ENCODE results near the gene SLC17A9.

Gene SLC17A9

DNA sequence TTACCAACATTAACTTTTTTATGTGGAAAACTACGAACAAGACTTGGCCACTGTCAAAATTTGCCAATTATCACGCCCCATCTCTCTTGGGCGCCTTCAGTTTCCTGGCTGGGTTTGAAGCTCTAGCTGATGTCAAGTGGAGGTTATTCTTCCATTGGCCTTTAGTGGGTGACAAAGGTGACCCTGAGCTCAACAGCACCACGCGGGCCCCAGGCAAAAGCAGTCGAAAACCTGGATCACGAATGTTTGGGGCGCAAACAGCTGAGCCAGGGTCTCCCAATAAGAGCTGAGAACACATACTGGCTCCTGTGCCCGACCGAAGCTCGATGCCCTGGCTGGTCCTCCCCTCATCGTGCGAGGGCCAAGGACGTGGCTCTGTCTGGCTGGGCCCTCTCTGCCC, 26.8 kb downstream of the SLC17A9 start:
- no peak overlapping the region for H3K4me3 ChIP-seq (ENCODE audit: low read depth, low read length)
- peaks cover 55% of the 10 kb centered on the region for H3K27me3 ChIP-seq (replicated peaks)
- no peaks in the 10 kb centered on the region for H3K36me3 ChIP-seq (replicated peaks)
- no peak overlapping the region for H3K27ac ChIP-seq
- in situ Hi-C loops (cut with HindIII; ENCODE audit: low pct_ligation_motif_present, low sequenced_read_pairs): no loop called here
- TF ChIP-seq, protein P1, sequence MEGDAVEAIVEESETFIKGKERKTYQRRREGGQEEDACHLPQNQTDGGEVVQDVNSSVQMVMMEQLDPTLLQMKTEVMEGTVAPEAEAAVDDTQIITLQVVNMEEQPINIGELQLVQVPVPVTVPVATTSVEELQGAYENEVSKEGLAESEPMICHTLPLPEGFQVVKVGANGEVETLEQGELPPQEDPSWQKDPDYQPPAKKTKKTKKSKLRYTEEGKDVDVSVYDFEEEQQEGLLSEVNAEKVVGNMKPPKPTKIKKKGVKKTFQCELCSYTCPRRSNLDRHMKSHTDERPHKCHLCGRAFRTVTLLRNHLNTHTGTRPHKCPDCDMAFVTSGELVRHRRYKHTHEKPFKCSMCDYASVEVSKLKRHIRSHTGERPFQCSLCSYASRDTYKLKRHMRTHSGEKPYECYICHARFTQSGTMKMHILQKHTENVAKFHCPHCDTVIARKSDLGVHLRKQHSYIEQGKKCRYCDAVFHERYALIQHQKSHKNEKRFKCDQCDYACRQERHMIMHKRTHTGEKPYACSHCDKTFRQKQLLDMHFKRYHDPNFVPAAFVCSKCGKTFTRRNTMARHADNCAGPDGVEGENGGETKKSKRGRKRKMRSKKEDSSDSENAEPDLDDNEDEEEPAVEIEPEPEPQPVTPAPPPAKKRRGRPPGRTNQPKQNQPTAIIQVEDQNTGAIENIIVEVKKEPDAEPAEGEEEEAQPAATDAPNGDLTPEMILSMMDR (IDR thresholded peaks at IDR 0.05; ENCODE audit: low read depth, low read length, missing control alignments): no peak
- no peak for DNase-seq

GRCh38 chr20:62979876-62980373, 27.4 kb downstream of the SLC17A9 start:
- H3K27me3 ChIP-seq (replicated peaks): peaks cover 51% of the 10 kb centered on the region
- TF ChIP-seq, protein P1 (IDR thresholded peaks at IDR 0.05; ENCODE audit: low read depth, low read length, missing control alignments): no peak

GRCh38 chr20:62980380-62980960, 28.0 kb downstream of the SLC17A9 start:
- TF ChIP-seq, protein P1 (IDR thresholded peaks at IDR 0.05; ENCODE audit: low read depth, low read length, missing control alignments): no peak
- DNase-seq: no peak
- no peak overlapping the region for H3K27ac ChIP-seq
- H3K4me3 ChIP-seq (ENCODE audit: low read depth, low read length): no peak overlapping the region
- no peaks in the 10 kb centered on the region for H3K36me3 ChIP-seq (replicated peaks)
- H3K27me3 ChIP-seq (replicated peaks): peaks cover 48% of the 10 kb centered on the region
- in situ Hi-C loops (cut with HindIII; ENCODE audit: low pct_ligation_motif_present, low sequenced_read_pairs): no loop called here

More at GRCh38 chr20:62979876-62980373, 27.4 kb downstream of the SLC17A9 start:
- in situ Hi-C loops (cut with HindIII; ENCODE audit: low pct_ligation_motif_present, low sequenced_read_pairs): no loop called here
- no peak for DNase-seq
- no peaks in the 10 kb centered on the region for H3K36me3 ChIP-seq (replicated peaks)
- no peak overlapping the region for H3K27ac ChIP-seq
- no peak overlapping the region for H3K4me3 ChIP-seq (ENCODE audit: low read depth, low read length)

GRCh38 chr20:62980970-62981369, 28.5 kb downstream of the SLC17A9 start:
- no peak overlapping the region for H3K4me3 ChIP-seq (ENCODE audit: low read depth, low read length)
- in situ Hi-C loops (cut with HindIII; ENCODE audit: low pct_ligation_motif_present, low sequenced_read_pairs): no loop called here
- no peak for DNase-seq
- H3K36me3 ChIP-seq (replicated peaks): no peaks in the 10 kb centered on the region
- H3K27me3 ChIP-seq (replicated peaks): peaks cover 49% of the 10 kb centered on the region
- TF ChIP-seq, protein P1 (IDR thresholded peaks at IDR 0.05; ENCODE audit: low read depth, low read length, missing control alignments): no peak
- no peak overlapping the region for H3K27ac ChIP-seq

GRCh38 chr20:62982124-62983075, 29.9 kb downstream of the SLC17A9 start:
- H3K27ac ChIP-seq: no peak overlapping the region
- TF ChIP-seq, protein P1 (IDR thresholded peaks at IDR 0.05; ENCODE audit: low read depth, low read length, missing control alignments): no peak
- H3K36me3 ChIP-seq (replicated peaks): no peaks in the 10 kb centered on the region
- peaks cover 42% of the 10 kb centered on the region for H3K27me3 ChIP-seq (replicated peaks)
- H3K4me3 ChIP-seq (ENCODE audit: low read depth, low read length): no peak overlapping the region
- in situ Hi-C loops (cut with HindIII; ENCODE audit: low pct_ligation_motif_present, low sequenced_read_pairs): no loop called here
- DNase-seq: no peak
